Subcutaneous adipose tissue (tissue), 4 donors: ENCODE measurements around the gene THADA. TPM values are rescaled to one million over a fixed set of nuclear protein-coding genes. Genes with fewer than 3 reads are reported as not detected.

Experiments used
- total RNA-seq, 4 donors: library from RNA; depleted of rRNA; stranded (reverse); fragments of >200 nt; gene quantifications; one replicate each; pipeline ENCODE4 v1.1.0, GENCODE V29; 2016
- TF ChIP-seq, protein P1 (sequence below): fragments of 450-650 bp; IDR thresholded peaks from one replicate; pipeline ENCODE4 v1.5.1; 2016; ENCODE audit warnings: low read depth, mild to moderate bottlenecking, control low read depth, antibody characterized with exemption, moderate library complexity

Gene THADA
- total RNA-seq, 4 donors from 2014 or later, result 31.8 to 71.9 (median 53.8) TPM

- TF ChIP-seq, protein P1, sequence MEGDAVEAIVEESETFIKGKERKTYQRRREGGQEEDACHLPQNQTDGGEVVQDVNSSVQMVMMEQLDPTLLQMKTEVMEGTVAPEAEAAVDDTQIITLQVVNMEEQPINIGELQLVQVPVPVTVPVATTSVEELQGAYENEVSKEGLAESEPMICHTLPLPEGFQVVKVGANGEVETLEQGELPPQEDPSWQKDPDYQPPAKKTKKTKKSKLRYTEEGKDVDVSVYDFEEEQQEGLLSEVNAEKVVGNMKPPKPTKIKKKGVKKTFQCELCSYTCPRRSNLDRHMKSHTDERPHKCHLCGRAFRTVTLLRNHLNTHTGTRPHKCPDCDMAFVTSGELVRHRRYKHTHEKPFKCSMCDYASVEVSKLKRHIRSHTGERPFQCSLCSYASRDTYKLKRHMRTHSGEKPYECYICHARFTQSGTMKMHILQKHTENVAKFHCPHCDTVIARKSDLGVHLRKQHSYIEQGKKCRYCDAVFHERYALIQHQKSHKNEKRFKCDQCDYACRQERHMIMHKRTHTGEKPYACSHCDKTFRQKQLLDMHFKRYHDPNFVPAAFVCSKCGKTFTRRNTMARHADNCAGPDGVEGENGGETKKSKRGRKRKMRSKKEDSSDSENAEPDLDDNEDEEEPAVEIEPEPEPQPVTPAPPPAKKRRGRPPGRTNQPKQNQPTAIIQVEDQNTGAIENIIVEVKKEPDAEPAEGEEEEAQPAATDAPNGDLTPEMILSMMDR, result no peak
Measured at GRCh38 chr2:43610361-43610760, 14.5 kb upstream of the THADA start.

DNA sequence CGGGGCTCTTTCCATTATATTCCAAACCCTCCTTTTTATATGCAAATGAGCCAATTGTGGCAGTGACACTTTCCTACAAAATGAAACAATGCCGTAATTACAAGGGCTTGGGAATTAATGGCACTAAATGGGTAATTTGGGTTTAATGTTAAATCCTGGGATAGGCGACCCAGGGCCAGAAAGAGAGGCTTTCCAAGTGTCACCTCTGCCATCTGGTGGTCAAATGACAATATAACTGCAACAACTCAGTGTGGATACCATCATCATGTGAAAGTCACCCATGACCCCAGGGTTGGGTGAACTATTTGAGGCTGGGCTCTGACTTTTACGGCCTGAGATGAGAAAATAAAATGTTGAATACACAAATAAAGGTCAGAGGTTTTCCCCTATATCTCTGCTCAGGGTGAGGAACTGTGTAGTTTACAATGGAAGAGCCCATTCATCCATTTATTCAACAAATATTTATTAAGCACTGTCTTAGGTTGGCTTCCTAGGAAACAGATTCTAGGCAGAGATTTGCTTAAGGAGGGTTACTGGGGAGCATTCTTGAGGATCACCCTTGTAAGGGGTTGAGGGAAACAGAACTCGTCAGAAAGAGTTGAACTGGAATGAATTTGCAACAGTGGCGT is 13.6 kb upstream of the THADA start:
- TF ChIP-seq, protein P1, result no peak

DNA sequence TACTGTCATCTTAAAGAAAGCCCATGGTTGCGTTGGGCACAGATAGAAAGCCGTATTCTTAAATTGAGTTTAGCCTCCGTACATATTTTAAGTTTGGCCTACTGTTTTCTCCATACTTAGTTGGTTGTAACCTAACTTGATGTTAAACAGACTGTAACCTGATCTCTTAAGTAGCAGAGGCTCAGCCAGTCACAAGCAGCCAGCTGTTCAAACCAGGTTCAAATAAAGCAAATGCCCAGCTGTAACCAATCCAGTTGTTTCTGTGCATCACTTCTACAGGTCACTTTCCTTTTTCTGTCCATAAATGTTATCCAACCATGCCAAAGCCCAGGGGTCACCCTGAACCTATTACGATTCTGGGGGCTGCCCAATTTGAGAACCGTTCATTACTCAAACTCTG is 10.0 kb upstream of the THADA start:
- TF ChIP-seq, protein P1, result no peak

- TF ChIP-seq, protein P1, result no peak
Measured at GRCh38 chr2:43605079-43605655, 9.3 kb upstream of the THADA start.

DNA sequence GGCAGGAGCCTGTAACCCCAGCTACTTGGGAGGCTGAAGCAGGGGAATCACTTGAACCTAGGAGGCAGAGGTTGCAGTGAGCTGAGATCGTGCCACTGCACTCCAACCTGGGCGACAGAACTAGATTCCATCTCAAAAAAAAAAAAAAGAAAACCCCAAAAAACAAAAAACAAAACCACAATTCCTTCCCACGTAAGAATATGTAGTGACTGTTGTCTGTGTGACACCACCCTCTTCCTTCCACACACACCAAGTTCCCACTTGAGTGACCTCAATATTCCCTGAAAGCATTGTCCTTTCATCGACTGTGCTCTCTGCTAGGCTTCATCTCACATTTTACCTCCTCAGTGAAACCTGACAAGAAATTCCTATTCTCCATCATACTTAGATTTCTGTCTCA is 8.8 kb upstream of the THADA start:
- TF ChIP-seq, protein P1, result no peak

DNA sequence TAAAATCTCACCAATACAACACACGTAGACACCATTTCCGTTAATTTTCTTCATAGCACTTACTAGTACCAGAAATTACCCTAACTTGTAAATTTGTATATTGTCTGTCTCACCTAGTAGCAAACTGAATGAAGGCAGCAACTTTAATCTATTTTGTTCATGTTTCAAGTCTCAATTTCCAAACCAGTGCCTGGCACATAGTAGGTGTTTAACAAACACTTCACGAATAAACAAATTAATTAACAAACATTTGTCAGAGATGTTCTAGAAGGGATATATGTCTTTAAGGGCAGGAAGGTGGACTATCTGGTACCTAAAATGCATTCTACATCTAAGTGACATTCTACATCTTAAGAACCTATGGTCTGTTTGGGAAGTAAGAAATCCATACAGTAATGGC is 963 bp downstream of the THADA start:
- TF ChIP-seq, protein P1, result no peak

DNA sequence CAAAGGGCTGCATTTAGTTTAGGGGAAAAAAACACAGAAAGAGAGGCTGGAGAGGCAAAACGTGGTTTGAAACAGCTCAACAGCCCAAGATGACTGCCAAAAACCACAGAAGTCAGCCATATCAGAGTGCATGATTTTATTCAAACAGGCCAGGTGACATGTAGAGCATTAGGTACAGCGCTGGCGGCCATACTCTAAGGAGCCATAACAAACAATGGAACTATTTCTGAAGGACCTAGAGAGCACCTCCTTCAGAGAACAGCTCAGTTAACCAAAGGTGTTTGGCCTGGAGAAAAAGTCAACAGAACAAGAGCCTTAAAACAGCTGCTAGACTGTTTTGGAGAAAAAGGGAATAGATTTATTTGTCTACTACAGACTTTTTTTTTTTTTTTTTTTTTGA is 2.6 kb downstream of the THADA start:
- TF ChIP-seq, protein P1, result no peak
